ENCODE data around the gene KPNA6.

Gene KPNA6

GRCh38 chr1:32187850-32188249 is 80.0 kb downstream of the KPNA6 start:
- no peak for DNase-seq (ENCODE audit: low read depth in 2 of 2)

DNA sequence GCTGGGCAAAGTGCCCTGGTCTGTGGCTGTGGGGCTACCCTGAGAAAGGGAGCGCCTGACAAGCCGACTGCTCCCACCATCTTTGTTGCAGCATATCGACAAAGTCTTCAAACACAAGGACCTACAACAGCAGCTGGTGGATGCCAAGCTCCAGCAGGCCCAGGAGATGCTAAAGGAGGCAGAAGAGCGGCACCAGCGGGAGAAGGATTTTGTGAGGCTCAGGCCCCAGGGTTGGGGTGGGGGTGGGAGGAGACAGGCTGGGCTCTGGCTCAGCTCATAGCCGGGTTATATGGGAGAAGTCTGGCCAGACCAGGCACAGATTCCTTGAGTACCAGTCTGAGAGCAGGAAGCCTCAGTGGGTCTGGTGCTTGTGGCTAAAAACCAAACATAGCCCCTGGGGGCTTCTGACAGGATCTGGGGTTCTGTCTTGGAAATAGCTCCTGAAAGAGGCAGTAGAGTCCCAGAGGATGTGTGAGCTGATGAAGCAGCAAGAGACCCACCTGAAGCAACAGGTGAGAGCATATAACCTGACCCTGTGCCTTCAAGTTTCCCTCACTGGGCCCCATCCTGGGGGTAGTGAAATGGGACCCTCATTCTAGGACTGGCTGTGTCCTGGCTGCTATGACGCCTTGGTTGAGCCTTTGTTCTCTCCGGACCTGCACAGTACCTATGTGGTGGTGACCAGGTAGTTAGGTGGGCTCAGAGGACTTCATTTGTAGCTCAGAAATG is 84.5 kb downstream of the KPNA6 start:
- DNase-seq (ENCODE audit: low read depth in 2 of 2) = no peak

- DNase-seq (ENCODE audit: low read depth in 2 of 2) = no peak
These were observed 87.1 kb downstream of the KPNA6 start for GRCh38 chr1:32194984-32195383.

GRCh38 chr1:32195531-32195930 is 87.7 kb downstream of the KPNA6 start:
- DNase-seq (ENCODE audit: low read depth in 2 of 2) = no peak

DNA sequence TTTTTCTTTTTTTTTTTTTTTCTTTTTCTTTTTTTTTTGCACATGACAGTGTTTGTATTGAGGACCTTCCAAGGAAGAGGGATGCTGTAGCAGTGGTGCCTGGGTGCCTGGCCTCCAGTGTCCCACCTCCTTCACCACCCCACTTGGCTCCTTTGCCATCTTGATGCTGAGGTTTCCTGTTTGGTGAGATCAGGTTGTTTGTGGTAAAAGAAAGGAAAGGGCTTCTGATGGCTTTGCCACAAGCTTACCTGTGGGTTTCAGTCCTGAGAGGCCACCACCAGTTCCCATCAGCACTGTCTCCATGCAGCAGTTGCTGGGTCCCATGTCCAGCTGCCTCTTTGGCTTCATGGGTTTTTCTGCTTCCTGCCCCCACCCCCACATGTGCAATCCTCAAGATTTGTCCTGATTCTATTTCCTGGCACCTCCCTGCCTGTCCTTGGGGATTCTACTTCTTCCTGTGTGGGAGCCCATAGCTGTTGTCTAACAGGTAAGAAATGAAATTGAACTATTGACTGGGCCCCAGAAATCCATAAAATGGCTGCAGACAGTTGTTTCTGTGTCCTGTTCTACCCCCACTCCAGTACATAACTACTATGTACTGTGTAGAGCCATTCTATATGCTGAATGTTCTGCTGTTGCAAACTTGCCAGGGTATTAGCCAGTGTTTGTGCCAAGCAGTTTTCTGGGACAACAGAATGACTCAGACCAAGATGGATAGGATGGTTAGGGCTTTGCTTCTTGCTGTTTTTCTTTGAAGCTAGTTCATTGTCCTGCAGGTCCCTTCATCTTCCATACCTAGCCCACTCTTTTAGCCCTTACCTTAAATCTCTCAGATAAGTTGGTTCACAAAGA is 88.3 kb downstream of the KPNA6 start:
- no peak for DNase-seq (ENCODE audit: low read depth in 2 of 2)

DNA sequence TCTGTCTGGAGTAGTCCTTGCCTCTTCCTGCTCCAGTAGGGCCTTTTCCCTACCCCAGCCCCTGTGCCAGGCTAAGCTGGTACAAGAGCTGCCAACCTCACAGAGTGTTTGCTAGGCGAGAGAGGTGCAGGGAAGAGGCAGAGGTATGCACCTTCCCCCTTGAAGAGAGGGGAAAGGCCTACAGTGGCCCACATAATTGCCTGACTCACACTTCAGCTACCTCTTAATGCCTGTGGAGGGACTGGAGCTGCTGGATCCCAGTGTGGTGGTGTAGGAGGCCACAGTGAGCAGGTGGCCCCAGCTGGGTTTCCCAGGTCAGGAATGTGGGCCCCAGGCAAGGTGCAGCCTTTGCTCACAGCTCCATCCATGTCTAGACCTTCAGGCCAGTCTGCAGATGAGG is 89.2 kb downstream of the KPNA6 start:
- no peak for DNase-seq (ENCODE audit: low read depth in 2 of 2)

- DNase-seq (ENCODE audit: low read depth in 2 of 2) = no peak
These were observed 90.0 kb downstream of the KPNA6 start for GRCh38 chr1:32197837-32198236.

DNA sequence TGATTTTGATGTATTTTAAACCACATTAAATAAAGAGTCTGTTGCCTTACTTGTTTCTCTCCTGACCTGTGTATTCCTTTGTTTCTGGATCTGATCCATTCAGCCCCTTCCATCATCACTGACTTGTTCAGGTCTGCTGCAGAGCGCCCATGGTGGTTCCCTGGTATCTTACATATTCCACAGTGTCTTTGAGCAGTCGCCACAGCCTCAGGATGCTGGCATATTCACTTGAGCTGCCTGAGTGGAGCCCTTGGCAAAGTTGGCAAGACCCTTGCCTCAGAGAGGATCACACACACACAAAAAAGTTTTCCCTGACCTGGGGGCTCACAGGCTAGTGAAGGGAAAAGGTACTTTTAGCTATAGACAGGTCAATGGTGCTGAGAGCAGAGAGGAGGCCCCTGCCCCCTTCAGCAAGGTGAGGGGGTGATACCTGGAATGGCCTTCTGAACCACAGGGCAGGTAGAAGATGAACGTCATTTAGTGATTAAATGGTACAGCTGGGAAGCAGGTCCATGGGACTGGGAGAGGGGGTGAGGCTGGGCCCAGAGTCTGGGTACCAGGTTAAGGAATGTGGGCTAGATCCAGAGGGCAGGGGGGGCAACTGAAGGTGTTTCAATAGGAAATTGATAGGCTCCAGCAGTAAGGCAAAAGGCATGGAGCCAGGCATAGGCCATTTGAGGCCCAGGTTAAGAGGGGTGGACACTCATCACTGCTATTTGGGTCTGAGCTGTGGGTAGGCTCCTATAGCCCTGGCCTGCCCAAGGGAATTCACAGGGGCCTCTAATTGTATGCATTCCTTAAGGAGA is 90.6 kb downstream of the KPNA6 start:
- no peak for DNase-seq (ENCODE audit: low read depth in 2 of 2)

DNA sequence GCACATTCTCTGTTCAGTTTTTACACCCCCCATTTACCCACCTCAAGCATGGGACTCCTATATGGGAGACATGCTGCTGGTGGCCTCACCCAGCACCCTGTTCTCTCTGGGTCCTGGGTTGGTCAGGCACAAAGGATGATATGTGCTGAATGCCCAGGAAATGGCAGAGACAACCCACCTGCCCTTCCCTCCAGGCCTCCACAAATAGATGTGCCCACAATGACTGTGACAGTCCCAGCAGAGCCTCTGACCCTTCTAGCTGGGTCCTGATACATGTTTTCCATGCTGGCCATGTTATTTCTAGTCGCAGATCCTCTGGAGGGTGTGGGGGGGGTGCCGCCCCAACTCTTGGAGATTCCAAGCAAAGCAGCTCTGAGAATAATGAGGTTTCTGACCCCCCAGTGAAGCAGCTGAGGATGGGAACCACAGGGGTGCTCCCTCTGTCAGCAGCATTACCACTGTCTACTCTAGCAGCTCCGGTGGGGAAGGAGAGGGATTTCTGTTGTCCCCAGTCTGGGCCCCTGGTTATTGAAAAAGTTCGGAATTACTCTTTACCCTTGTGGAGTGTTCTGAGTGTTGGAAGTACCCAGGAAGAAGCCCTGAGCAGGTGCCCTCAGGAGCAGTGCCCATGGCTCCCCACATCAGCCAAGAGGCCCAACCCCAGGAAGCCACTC is 91.3 kb downstream of the KPNA6 start:
- no peak for DNase-seq (ENCODE audit: low read depth in 2 of 2)

- DNase-seq (ENCODE audit: low read depth in 2 of 2) = no peak
These were observed 91.8 kb downstream of the KPNA6 start for GRCh38 chr1:32199717-32200072.

DNA sequence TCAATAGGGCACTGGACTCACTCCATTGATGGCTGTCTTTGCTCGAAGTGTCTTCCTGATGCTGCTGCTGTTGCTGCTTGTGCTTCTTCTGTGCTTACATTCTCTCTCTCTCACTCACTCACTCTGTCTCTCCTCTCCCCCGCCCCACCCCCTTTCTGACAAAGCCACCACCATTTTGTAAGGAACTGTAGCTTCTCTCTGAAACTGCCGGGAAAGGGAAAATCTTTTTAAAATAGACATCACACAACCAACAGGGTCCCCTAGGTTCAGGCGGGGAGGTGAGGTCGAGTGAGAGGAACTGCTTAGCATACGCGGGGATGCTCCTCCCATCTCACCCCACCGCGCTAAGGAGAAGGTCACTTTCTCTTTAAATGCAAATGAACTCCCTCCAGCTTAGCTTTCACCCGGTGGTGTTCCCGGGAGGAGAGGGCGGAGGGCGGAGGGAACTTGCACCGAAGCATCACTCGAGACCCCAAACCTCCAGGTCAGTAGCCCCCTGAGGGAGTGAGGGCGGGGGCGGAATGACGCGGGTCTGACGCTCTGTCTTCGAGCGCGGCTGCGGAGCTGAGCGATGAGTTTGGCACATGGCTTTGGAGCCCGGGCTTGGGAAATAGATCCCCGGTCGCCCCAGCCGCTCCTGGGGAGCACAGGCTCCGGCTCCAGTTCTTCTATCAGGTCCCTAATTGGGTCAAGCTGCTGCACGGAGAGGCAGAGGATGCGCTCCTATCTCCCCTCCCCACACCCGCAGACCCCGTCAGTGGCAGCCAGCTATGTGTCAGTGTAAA is 92.6 kb downstream of the KPNA6 start, which contains the start of gene CCDC28B:
Gene CCDC28B (plus strand): TSS at position 370 of the 785 bp plus-strand sequence. CDS start 1,341 bp downstream, outside the sequence.
- peak; percentile 11 to 41 for DNase-seq (ENCODE audit: low read depth in 2 of 2)

DNA sequence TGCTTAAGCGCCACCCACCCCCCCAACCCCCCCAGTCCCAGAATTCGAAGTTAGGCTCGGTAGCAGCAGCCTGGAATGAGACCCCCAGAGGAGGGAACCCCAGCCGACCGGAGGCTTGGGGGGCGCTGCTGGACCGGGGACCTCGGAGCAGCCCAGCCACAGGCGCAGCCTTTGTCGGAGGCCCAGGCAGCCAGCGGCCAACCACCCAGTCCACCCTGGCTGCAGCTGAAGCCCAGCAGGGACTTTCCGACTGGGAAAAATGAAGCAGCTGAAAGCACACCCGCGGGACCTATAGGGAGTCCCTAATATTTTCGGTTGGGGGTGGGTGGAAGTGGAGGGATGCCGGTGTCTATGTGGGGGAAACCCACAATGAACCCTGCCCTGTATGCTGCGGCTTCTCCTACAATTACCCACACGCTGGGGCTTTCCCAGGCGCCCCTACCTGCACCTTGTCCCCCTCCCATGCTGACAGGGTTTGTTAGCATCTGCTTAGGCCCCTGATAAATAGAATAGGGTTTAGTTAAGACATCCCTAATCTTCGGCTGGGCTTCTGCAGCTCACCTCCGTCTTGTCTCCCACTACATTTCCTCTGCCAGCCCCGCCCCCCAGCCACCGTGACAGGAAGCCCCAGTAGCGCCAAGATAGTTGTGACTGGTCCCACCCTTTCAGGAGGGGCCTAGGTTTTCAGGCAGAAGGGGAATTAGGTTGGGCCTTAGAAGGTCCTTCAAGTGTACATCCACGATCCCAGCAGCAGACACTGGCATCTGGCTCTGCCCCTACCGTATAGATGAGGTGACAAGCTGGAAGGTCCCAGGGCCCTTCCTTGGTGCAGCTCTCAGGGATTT is 93.4 kb downstream of the KPNA6 start:
- peak; percentile 46 to 69 for DNase-seq (ENCODE audit: low read depth in 2 of 2)

DNA sequence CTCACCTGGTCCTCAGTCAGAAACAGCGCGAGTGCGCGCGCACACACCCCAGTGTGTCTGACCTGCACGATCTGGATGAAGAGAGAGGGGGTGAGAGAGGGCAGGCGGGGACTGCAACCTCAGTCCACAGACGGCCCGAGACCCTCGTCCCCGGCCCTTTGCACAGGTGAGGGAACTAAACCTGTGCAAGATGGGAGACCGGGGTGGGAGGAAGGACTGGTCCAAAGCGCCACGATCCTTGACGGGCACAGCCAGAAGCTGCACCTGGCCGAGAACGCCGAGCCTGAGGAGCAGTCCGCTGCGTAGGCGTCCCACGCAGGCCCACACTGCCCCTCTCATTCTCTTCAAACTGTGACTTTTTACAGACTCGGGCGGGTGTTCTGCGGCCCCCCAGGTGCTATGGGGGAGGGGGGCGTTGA is 97.1 kb downstream of the KPNA6 start:
- DNase-seq (ENCODE audit: low read depth in 2 of 2) = no peak

GRCh38 chr1:32205401-32206370 is 97.8 kb downstream of the KPNA6 start, which contains the start of gene IQCC:
TSS of gene IQCC (plus strand) at chr1:32205671. CDS start at chr1:32205682, 11 bp downstream.
- peak; percentile 76 to 80 for DNase-seq (ENCODE audit: low read depth in 2 of 2)

DNA sequence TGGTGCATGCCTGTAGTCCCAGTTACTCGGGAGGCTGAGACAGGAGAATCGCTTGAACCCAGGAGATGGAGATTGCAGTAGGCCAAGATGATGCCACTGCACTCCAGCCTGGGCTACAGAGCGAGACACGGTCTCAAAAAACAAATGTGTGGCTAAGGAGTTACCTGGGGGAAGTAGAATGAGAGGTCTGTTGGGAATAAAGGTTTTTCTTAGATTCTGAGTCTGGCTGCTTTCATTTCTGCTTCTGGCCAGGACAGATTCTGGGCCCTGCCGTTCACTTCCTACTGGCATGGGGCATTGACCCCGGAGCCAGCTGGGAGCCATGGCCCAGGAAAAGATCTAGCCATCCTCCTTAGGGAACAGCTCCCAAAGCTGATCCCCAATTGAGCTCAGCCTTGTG is 100.6 kb downstream of the KPNA6 start:
- DNase-seq (ENCODE audit: low read depth in 2 of 2) = no peak

- no peak for DNase-seq (ENCODE audit: low read depth in 2 of 2)
These were observed 101.1 kb downstream of the KPNA6 start, which contains the start of gene DCDC2B for GRCh38 chr1:32208891-32209328. TSS of gene DCDC2B (plus strand) at chr1:32209089. CDS start at chr1:32209094, 5 bp downstream.

GRCh38 chr1:32215629-32216480 is 108.0 kb downstream of the KPNA6 start:
- peak; percentile 45 to 51 for DNase-seq (ENCODE audit: low read depth in 2 of 2)
